Activated CD4-positive, alpha-beta T cell treated with anti-CD3 and anti-CD28 coated beads, Interleukin-2, amount 50 U/mL, for 24 hours (primary cell): ENCODE measurements around the gene PLEKHG1.

Experiments
- DNase-seq, 2 donors: peaks; one replicate each; pipeline ENCODE4 v3.0.0-alpha.2; 2020; ENCODE audit warnings: low read depth in 1 of 2, low spot score in 1 of 2

PLEKHG1 gene

GRCh38 chr6:150599199-150600009 is at the start of gene PLEKHG1:
PLEKHG1 (plus strand) TSS chr6:150599885; CDS start chr6:150733682, 133,797 bp downstream.
- peak; percentile 13 to 20 for DNase-seq

DNA sequence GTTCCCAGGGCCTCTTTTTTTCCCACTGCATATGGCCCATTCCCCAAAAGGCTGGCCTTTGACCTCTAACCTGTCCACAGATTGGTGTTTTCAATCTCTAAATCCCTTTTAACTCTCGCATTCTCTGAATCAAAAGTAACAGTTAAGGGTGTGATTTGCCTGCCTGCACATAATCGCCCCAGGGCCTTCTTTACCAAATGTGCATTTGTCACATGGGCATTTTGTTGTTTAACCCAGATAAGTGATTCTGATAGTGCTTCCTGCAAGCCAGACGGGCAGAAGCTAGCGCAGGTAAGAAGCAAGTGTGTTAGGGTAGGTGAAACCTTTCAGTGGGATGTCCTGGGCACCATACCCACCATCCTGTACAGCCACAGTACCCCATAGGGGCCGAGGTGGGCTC is 49.4 kb upstream of the PLEKHG1 start:
- no peak for DNase-seq

GRCh38 chr6:150557043-150557599 is 42.6 kb upstream of the PLEKHG1 start:
- no peak for DNase-seq

DNA sequence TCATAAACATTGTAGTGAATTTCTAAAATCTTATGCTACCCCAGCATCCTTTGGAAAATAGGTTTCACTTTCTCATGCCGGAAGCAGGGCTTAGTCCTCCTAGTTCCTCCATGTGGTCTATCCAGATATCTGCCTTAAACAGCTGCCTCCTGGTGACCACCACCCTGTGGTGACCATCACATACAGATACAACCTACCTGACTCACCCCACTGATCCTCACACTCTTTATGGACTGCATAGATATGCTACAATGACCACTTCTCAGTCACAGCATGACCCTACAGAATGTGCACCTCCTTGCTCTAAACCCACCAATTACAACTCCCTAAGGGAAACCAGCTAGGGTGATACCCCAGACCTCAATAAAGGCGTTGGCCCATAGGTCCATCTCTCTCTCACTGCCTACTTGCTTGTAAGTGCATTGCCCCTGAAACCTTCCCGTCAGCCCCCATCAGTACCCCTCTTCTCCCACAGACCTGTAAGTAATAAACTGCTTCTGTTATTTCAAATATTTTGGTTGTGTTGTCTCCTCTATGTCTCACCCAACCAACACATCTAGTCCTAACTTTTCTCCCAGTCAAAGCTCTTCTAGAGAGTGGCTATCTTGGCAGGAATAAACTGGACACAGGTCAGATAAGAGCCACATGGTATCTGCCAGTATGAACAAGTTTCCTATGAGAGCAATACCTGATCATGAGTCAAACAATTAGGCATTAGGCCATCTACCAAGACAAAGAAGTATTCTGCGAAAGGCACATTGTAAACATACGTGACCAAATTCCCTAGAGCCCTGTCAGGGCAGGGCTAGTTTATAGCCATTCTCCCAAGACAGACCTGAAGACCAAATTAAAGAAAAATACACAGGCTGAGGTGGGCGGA is 39.4 kb upstream of the PLEKHG1 start:
- no peak for DNase-seq

GRCh38 chr6:150560884-150561219 is 38.8 kb upstream of the PLEKHG1 start:
- DNase-seq = no peak

DNA sequence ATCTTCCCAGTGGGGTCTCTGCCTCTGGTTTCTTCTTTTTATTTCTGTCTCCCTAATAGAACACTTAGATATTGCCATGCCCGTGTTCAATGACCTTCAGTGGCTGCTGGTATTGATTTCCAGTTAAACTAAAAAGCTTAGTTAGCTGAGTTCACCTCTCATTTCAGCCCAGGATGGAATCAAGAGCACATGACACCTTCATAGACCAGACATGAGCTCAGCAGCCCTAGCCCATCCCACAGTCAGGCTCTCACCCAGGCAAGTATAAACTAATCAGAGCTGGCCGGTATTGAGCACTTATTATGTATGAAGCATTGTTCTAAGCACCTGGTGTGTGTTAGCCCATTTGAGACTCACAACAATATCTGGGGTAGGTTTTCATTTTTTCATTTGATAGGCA is 33.7 kb upstream of the PLEKHG1 start:
- DNase-seq = no peak

DNA sequence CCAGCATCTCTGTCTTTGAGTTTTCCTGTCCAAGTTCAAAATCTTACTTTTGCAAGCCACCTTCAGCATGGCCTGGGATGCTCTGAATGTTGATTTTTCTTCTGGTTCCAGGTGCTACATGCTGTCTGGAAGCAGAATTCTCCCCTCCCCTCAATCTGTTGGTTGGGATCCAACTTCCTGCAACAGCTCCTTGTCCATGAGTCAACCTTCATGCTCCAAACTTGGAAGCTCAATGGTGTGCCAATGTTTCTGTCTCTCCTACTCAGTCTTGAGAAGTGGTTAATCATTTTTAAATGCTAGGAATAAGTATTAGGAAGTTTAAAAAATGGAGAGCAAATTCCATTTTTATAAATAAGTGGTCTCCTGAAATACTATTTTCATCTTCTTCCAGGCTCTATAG is 33.2 kb upstream of the PLEKHG1 start:
- no peak for DNase-seq

- DNase-seq = no peak
Observed at GRCh38 chr6:150567380-150567779, 32.3 kb upstream of the PLEKHG1 start.

DNA sequence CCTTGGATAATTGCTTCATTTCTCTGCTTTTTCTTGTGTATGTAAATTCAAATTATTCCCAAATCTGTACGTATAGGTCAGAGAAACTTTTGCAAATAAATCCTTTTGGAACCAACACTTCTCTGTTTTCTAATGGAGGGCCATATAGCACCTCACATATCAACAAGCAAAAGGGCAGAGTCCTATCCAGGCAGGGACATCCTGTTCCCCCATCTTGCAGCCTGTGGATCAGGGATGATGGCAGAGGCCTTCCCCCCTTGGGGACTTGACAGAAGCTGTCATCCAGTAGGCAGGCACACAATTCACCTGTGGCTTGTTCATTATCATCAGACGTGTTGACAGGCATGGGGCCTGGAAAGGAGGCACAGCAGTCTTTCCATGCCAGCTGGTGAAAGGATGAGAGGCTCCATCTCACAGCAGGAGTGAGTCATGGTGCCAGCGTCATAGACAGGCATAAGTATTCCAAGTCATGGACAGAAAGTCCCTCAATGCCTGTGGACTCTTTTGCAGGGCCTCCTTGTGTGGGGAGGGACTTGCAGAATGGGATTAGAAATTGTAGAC is 31.8 kb upstream of the PLEKHG1 start:
- DNase-seq = no peak

- DNase-seq = no peak
Observed at GRCh38 chr6:150568560-150568959, 31.1 kb upstream of the PLEKHG1 start.

DNA sequence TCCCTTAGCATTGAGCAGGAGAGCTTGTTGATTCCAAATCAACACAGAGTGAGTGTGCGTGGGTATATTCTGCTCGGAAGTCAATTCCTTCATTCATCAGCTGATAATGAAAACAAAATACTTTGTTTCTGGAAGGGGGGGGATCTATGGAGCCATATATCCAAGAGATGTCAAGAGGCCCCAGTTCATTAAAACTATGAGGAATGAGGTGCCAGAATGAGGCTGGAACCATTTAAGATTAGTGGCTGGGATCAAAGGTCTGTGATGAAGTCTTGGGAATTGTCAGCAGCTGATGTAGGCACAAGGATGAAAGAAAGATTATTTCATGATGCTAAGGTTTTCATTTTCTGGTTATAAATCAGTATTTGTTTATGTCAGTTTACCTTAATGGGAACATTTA is 30.5 kb upstream of the PLEKHG1 start:
- DNase-seq = no peak

- no peak for DNase-seq
Observed at GRCh38 chr6:150573041-150573681, 26.5 kb upstream of the PLEKHG1 start.

DNA sequence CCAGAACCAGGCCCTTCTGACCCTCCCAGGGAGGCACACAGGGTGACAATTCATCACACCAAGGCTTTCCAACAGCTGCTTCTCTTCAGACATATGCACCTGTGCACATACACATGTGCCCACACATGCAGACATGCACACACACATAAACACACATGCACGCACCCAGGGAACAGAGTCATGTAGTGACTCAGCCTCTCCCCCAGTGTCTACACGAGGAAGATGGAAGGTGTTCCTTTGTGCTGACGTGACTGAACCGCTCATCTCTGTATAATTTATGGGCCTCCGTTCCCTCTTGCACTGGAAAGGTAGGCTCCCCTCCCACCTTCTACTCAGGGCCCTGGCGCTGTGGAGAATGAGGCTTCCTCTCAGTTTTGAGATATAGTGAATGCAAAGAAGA is 23.8 kb upstream of the PLEKHG1 start:
- no peak for DNase-seq

- no peak for DNase-seq
Observed at GRCh38 chr6:150576651-150577226, 22.9 kb upstream of the PLEKHG1 start.

- no peak for DNase-seq
Observed at GRCh38 chr6:150579611-150580010, 20.1 kb upstream of the PLEKHG1 start.

DNA sequence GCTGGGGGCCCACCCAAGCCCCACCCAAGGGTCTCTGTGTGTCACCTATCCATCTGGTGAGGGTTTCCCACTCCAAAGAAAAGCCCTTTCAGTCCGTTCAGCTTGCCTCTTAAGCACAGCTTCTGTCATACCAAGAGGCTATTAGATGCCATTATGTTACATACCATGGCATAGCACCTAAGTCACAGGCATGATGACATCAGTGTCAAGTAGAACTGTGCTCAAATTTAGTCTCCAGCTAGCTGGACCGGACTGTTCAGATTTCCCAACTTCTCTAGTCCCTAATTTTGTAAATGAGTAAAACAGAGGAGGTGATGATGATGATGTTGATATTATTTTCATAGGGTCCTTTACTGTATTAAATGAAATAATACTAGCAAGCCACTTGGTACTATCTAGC is 19.2 kb upstream of the PLEKHG1 start:
- no peak for DNase-seq

DNA sequence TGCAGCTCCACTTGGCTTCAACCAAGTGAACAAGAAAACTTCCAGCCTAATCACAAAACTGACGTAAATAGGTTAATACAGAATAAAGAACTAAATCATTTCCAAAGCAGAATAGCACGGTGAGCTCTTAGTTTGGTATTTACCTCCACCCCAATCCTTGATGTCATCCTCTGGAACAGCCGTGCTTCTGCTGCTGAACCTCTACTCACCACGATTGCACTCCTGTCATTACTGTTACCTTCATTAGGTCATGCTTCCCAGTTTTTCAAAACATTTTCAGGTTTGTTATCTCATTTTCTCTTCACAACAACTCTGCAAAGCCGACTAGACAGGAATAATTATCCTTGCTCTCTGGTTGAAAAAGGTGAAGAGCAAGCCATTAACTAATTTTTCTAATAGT is 15.6 kb upstream of the PLEKHG1 start:
- no peak for DNase-seq

DNA sequence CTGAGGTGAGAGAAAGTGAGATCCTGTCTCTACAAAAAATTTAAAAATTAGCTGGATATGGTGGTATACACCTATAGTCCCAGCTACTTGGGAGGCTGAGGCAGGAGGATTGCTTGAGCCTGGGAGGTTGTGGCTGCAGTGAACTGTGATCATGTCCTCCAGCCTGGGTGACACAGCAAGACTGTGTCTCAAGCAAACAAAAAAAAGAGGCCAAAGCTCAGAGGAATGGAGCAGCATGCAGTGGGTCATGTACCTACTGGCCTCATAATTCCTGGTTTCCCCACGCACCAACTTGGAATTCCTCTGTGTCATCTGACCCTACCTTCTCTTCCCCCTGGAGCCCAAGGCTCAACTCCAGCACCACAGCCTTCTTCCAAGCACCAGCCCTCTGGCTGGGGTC is 15.1 kb upstream of the PLEKHG1 start:
- no peak for DNase-seq

GRCh38 chr6:150586850-150587359 is 12.8 kb upstream of the PLEKHG1 start:
- no peak for DNase-seq

- DNase-seq = no peak
Observed at GRCh38 chr6:150587637-150588036, 12.0 kb upstream of the PLEKHG1 start.
